Activated CD4-positive, alpha-beta memory T cell treated with anti-CD3 and anti-CD28 coated beads, Interleukin-2, amount 10 ng/mL, durations not matched to agents 7 days and 5 days (primary cell): Measurements from ENCODE around the gene KDM1A. TPM values are rescaled to one million over a fixed set of nuclear protein-coding genes. Genes with fewer than 3 reads are reported as not detected.

Experiments
- CTCF ChIA-PET: fragments of 350-600 bp; sonication (Branson Sonifier 250); formaldehyde crosslinking; loops from one replicate; lab custom pipeline; 2021; ENCODE audit warnings: antibody characterized with exemption, inconsistent platforms; lab: Charles Lee
- POLR2A ChIA-PET: fragments of 350-600 bp; sonication (Branson Sonifier 250); formaldehyde crosslinking; loops from one replicate; lab custom pipeline; 2021; ENCODE audit warnings: antibody characterized with exemption; lab: Charles Lee
- DNase-seq: peaks from one replicate; pipeline ENCODE4 v3.0.0-alpha.2; 2020
- H3K27ac Mint-ChIP-seq: one replicate; pipeline ENCODE4 v1.8.0; 2021; ENCODE audit warnings: mild to moderate bottlenecking, mixed read lengths
- H3K27me3 Mint-ChIP-seq: one replicate; pipeline ENCODE4 v1.8.0; 2021; ENCODE audit warnings: mixed read lengths
- H3K36me3 Mint-ChIP-seq: one replicate; pipeline ENCODE4 v1.8.0; 2021; ENCODE audit warnings: low read depth, mixed read lengths
- H3K4me1 Mint-ChIP-seq: one replicate; pipeline ENCODE4 v1.8.0; 2021; ENCODE audit warnings: mixed read lengths
- H3K4me3 Mint-ChIP-seq: one replicate; pipeline ENCODE4 v1.8.0; 2021; ENCODE audit warnings: mild to moderate bottlenecking, mixed read lengths
- H3K9me3 Mint-ChIP-seq: one replicate; pipeline ENCODE4 v1.8.0; 2021; ENCODE audit warnings: mixed read lengths
- total RNA-seq, 2 experiments: library from RNA; stranded (reverse); gene quantifications; one replicate each; pipeline ENCODE4 v1.2.3, GENCODE V29; 2021

The KDM1A gene
- total RNA-seq, 2 experiments from 2014 or later: 50.6 to 51.6 TPM

DNA sequence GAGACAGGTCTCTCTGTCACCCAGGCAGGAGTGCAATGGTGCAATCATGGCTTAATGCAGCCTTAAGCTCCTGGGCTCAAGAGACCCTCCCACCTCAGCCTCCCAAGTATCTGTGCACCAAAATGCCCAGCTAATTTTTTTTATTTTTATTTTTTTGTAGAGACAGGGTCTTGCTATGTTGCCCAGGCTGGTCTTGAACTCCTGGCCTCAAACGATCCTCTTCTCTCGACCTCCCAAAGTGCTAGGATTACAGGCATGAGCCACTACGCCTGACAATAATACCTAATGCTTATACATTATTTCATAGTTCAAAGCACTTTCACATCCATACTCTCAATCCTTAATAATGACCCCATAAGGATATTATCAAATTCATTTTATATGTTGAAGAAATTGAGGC, 101.1 kb downstream of the KDM1A start:
- Mint-ChIP-seq H3K36me3 (no peaks in the 10 kb centered on the region), H3K27me3 (no peaks in the 10 kb centered on the region), H3K4me1 (peaks cover 58% of the 10 kb centered on the region), H3K27ac (peak overlapping the region; percentile 38), H3K9me3 (no peaks in the 10 kb centered on the region), H3K4me3 (no peak overlapping the region)
- ChIA-PET CTCF (interaction anchor here (0.8 to 4.1 kb wide), 5 partner anchors 9 to 64 kb away, joined by 3 to 21 read pairs (median 16); no protein-coding TSS in a partner anchor), POLR2A (interaction anchor here (0.6 to 2.5 kb wide), 6 partner anchors 11 to 571 kb away, joined by 3 to 28 read pairs (median 6); partner anchors contain the start of genes LUZP1 and RPL11)
- DNase-seq: no peak

DNA sequence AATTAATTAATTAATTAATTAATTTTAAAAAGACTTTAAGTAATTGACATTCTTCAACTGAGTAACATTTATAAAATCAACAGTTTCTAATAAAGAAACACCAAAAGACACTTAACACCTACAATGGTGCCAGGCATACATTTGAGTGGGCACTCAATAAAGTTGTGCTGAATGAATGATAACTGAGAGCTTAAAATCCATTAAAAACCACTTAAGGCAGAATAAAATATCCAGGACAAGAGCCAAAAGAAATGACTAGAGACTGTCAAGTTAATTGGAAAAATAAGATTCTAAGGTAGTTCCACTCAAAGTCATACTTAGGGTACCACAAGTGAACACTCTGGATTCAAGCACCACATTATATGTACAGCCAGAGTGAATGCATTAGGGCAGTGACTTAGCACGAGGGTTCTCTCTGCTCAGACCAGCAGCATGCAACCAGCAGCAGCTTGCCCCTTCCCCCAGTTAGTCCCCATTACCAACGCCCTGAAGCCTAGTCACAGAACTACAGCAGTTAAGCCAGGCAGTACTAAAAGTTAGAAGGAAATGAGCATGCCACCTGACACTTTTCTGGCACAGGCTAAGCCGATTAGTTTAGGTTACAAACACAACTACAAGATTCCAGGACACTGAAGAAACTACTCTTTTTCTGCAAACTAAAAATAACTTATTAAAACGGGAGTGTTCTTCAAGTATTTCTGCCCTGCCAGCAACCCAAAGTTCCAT, 102.9 kb downstream of the KDM1A start:
- CTCF ChIA-PET: interaction anchor here (2.0 kb wide), 1 partner anchor 62 kb away, joined by 8 read pairs; no protein-coding TSS in a partner anchor

DNA sequence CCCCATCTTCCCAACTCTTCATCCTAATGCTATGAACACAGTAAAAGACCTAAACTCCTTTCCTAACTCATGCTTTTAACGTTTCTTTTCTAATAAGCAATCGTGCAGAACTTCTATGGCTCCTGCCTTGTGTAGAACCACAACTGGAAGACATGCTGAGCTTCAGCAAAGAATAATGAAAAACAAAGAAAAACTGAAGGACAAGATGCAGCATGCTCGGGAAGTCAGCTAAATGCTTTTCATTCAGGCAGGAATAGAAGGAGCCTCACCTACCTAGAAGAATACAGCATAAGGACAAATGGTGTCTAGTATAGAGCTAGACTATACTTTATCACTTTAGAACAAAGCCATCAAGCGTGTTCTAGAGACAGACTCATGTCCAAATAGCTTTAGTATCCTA, 103.5 kb downstream of the KDM1A start:
- H3K36me3 Mint-ChIP-seq: no peaks in the 10 kb centered on the region
- POLR2A ChIA-PET: no interaction called here
- CTCF ChIA-PET: interaction anchor here (2.0 kb wide), 1 partner anchor 61 kb away, joined by 8 read pairs; no protein-coding TSS in a partner anchor
- DNase-seq: no peak
- H3K4me1 Mint-ChIP-seq: peaks cover 51% of the 10 kb centered on the region
- no peaks in the 10 kb centered on the region for H3K27me3 Mint-ChIP-seq
- no peaks in the 10 kb centered on the region for H3K9me3 Mint-ChIP-seq
- no peak overlapping the region for H3K4me3 Mint-ChIP-seq
- no peak overlapping the region for H3K27ac Mint-ChIP-seq

More for the DNA sequence above, 102.9 kb downstream of the KDM1A start:
- Mint-ChIP-seq H3K27ac (no peak overlapping the region), H3K27me3 (no peaks in the 10 kb centered on the region), H3K9me3 (no peaks in the 10 kb centered on the region), H3K4me3 (no peak overlapping the region), H3K36me3 (no peaks in the 10 kb centered on the region), H3K4me1 (peaks cover 54% of the 10 kb centered on the region)
- POLR2A ChIA-PET: no interaction called here
- DNase-seq: no peak

DNA sequence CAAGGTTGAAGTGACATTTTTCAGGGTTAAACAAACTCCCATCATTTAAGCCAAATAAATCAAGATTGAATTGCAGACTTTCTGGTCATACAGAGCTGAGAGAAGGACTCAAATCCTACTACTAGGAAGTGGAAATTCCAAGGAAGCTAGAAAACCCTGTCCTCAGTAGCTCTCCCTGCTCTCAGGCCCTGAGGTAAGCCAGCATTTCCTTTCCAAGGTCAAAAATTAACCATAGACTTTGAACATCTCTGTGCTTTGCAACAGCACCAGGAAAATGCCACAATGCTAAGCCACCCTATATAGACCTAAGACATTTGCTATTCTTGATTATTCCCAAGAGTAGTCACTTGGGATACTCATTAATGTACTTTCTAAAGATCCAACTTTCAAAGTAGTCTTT, 104.3 kb downstream of the KDM1A start:
- Mint-ChIP-seq H3K27ac (no peak overlapping the region), H3K36me3 (no peaks in the 10 kb centered on the region), H3K4me1 (peaks cover 48% of the 10 kb centered on the region), H3K27me3 (no peaks in the 10 kb centered on the region), H3K4me3 (no peak overlapping the region), H3K9me3 (no peaks in the 10 kb centered on the region)
- ChIA-PET POLR2A (no interaction called here), CTCF (interaction anchor here (0.6 to 2.0 kb wide), 5 partner anchors 12 to 62 kb away, joined by 3 to 8 read pairs (median 5); no protein-coding TSS in a partner anchor)
- no peak for DNase-seq

DNA sequence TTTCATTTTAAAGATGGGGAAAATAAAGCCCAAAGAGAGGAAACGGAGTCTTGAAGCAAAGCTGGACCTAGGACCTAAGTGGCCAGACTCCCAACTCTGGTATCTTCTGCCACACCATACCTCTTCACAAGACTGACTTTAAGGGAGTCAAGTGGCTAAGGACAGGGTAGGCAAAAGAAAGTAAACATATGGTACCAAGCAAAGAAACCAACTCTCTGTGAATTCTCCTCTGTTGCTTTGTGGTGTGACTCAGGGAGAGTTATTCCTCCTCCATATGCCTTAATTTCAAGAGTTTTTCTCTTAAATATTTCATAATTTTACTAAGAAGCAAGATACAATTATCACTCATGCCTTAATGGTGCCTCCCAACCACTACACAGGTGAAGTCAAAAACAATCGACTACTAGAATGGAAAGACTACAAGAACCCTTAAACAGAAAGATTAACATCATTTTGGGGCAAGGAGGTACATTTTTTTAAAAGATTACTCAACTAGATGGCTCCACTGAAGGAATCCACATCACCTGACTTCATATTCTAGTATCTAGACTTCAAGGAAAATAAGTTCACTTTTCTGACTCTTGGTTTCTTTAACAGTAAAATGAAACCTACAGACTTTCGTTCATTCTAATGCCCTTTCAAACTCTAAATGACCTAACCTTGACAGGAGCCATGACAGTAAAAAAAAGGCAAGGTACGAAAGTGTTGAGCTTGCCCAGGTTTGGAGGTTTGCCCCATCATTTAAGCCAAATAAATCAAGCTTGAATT, 105.2 kb downstream of the KDM1A start:
- Mint-ChIP-seq H3K9me3 (no peaks in the 10 kb centered on the region), H3K4me1 (peaks cover 38% of the 10 kb centered on the region), H3K36me3 (no peaks in the 10 kb centered on the region), H3K27me3 (no peaks in the 10 kb centered on the region), H3K27ac (no peak overlapping the region), H3K4me3 (no peak overlapping the region)
- DNase-seq: no peak
- CTCF ChIA-PET: interaction anchor here (1.0 to 1.7 kb wide), 4 partner anchors 25 to 61 kb away, joined by 3 to 6 read pairs (median 4); no protein-coding TSS in a partner anchor
- POLR2A ChIA-PET: no interaction called here

- no peak overlapping the region for H3K4me3 Mint-ChIP-seq
- no peak overlapping the region for H3K27ac Mint-ChIP-seq
- no peaks in the 10 kb centered on the region for H3K9me3 Mint-ChIP-seq
- DNase-seq: no peak
- ChIA-PET POLR2A (interaction anchor here (0.6 to 1.0 kb wide), 2 partner anchors 22 to 27 kb away, joined by 3 read pairs; no protein-coding TSS in a partner anchor), CTCF (interaction anchor here (1.0 to 1.7 kb wide), 2 partner anchors 39 to 60 kb away, joined by 3 to 6 read pairs; no protein-coding TSS in a partner anchor)
- no peaks in the 10 kb centered on the region for H3K27me3 Mint-ChIP-seq
- peaks cover 32% of the 10 kb centered on the region for H3K4me1 Mint-ChIP-seq
- no peaks in the 10 kb centered on the region for H3K36me3 Mint-ChIP-seq
Measured at GRCh38 chr1:23125489-23125888, 106.2 kb downstream of the KDM1A start.

DNA sequence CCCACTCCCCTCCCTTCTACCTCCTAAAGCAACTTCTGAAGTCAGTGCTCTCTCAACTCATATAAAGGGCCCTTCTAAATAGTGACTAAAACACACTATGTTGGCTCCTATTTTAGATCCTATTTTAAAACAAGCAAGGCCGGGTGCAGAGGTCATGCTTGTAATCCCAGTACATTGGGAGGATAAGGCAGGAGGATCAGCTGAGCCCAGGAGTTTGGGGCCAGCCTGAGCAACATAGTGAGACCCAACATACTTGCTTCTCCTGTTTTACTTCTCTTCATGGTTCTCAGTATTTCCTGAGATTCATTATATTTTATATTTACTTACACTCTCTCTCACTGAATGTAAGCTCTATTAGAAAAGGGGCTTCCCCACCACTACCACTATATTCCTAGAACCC, 106.9 kb downstream of the KDM1A start:
- POLR2A ChIA-PET: interaction anchor here (1.0 kb wide), 1 partner anchor 26 kb away, joined by 3 read pairs; no protein-coding TSS in a partner anchor
- Mint-ChIP-seq H3K36me3 (peaks cover 1% of the 10 kb centered on the region), H3K9me3 (no peaks in the 10 kb centered on the region), H3K4me3 (no peak overlapping the region), H3K4me1 (peaks cover 28% of the 10 kb centered on the region), H3K27ac (no peak overlapping the region), H3K27me3 (no peaks in the 10 kb centered on the region)
- CTCF ChIA-PET: interaction anchor here (1.1 kb wide), 1 partner anchor 58 kb away, joined by 4 read pairs; no protein-coding TSS in a partner anchor
- DNase-seq: no peak

DNA sequence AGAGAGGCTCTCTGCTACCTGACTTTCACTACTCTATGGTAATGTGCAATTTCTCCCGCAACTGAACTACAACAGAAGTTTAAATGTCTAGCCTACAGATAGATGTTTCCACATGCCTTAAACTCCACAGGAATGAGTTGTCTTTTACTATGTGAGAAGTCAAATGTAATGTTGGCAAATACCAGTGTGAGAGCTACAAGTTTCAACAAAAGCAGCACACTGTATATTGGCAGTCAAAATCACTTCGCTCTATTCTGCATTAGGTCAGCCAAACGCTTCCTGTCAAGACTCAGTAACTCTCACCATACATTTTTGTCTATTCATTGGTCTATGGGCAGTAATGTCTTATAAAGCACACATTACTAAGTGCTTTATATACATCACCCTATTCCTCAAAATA, 107.5 kb downstream of the KDM1A start:
- Mint-ChIP-seq H3K27me3 (no peaks in the 10 kb centered on the region), H3K27ac (no peak overlapping the region), H3K9me3 (no peaks in the 10 kb centered on the region), H3K36me3 (peaks cover 2% of the 10 kb centered on the region), H3K4me3 (no peak overlapping the region), H3K4me1 (peaks cover 28% of the 10 kb centered on the region)
- ChIA-PET POLR2A (no interaction called here), CTCF (interaction anchor here (1.1 to 1.2 kb wide), 2 partner anchors 58 to 65 kb away, joined by 3 to 4 read pairs; no protein-coding TSS in a partner anchor)
- DNase-seq: no peak

- ChIA-PET CTCF (no interaction called here), POLR2A (no interaction called here)
- DNase-seq: no peak
- Mint-ChIP-seq H3K4me3 (no peak overlapping the region), H3K27me3 (no peaks in the 10 kb centered on the region), H3K4me1 (peaks cover 17% of the 10 kb centered on the region), H3K36me3 (peaks cover 2% of the 10 kb centered on the region), H3K9me3 (no peaks in the 10 kb centered on the region), H3K27ac (no peak overlapping the region)
Measured at GRCh38 chr1:23129846-23130245, 110.6 kb downstream of the KDM1A start.

DNA sequence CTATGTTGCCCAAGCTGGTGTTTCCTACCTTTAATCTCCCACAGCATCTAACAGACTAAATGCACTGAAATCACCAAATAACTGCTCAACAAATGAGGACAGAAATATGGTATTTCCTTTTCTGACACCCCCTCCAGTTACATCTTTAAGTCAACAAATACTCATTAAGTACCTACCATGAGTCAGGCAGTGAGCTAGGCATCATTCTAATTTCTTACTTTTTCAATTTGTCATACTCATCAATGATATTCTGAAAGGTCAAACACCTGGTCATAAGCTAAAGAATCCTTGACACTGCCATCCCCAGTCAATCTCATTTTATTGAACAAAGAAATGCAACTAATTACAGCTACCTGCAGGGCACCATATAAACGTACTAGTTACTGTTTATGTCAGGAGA, 112.8 kb downstream of the KDM1A start:
- ChIA-PET CTCF (interaction anchor here (1.5 to 2.5 kb wide), 2 partner anchors 33 to 52 kb away, joined by 6 to 10 read pairs; no protein-coding TSS in a partner anchor), POLR2A (interaction anchor here (1.1 kb wide), 1 partner anchor 12 kb away, joined by 6 read pairs; no protein-coding TSS in a partner anchor)
- H3K4me3 Mint-ChIP-seq: no peak overlapping the region
- no peaks in the 10 kb centered on the region for H3K27me3 Mint-ChIP-seq
- no peaks in the 10 kb centered on the region for H3K9me3 Mint-ChIP-seq
- peaks cover 2% of the 10 kb centered on the region for H3K36me3 Mint-ChIP-seq
- no peak overlapping the region for H3K27ac Mint-ChIP-seq
- H3K4me1 Mint-ChIP-seq: peaks cover 3% of the 10 kb centered on the region
- no peak for DNase-seq
